Measurements from ENCODE around the gene PPIL4. TPM values are rescaled to one million over a fixed set of nuclear protein-coding genes. Genes with fewer than 3 reads are reported as not detected.

Gene PPIL4, protein sequence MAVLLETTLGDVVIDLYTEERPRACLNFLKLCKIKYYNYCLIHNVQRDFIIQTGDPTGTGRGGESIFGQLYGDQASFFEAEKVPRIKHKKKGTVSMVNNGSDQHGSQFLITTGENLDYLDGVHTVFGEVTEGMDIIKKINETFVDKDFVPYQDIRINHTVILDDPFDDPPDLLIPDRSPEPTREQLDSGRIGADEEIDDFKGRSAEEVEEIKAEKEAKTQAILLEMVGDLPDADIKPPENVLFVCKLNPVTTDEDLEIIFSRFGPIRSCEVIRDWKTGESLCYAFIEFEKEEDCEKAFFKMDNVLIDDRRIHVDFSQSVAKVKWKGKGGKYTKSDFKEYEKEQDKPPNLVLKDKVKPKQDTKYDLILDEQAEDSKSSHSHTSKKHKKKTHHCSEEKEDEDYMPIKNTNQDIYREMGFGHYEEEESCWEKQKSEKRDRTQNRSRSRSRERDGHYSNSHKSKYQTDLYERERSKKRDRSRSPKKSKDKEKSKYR
- total RNA-seq = 10 to 100 TPM; 21.9 to 29.3 TPM

DNA sequence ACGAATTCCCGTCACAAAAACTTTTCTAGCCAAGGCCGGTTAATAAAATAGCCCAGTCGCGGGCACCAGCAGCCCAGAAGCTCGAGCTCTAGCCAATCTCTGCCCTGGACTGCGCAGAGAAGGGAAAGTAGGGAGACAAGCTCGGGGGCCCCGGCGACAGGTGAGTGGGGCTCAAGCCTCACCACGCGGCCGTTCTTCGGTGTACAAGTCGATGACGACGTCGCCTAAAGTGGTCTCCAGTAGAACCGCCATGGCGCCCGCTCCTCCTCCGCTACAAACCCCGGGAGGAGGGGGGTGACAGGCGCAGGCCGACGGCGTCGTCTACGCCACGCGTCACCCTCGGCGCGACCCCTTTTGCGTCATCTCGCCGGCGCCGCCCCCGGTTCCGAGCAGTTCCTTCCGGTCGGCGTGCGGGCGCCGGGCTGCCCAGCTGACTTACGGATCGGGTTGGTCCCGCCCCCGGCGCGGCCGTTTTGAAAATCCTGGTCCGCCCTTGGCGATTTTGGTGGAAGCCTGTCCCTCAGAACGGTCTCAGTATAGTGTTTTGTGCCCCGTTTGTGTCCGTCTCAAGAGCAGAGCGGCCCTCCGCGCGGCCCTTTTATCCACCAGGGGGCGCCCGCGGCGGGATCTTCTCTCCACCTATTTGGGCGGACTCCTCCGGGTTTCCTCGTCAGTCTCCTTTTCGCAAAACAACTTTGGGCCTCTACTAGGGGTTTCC, at the start of gene PPIL4:
Gene PPIL4 (minus strand): TSS at position 290 of the 718 bp plus-strand sequence. CDS start 38 bp downstream, at position 252.
- Mint-ChIP-seq H3K9me3 (no peaks in the 10 kb centered on the region), H3K27ac (peak within 1 kb of the TSS; percentile 100), H3K36me3 (peaks cover 8 to 19% of the 10 kb centered on the region in 2 donors)
- DNase-seq (ENCODE audit: low spot score in 2 of 2) = peak; percentile 96
- ATAC-seq = peak; percentile 96 to 97

DNA sequence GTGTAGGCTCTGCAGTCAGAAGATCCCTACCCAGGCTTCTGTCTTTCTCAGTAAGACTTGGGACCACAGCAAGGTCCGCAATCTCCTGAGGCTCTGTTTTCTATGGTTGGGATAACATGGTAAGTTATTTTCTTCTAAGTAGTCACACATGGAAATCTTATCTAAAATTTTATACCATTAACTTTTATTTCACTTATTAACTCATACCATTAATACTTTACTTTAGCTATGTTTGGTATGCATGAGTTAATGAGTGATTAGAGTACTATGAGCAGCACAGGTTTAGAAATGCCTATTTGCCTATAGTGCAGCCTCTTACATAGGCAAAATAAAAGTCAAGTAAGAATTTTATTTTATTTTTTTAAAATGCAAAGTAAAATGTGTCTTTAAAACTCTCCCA, 47.6 kb upstream of the PPIL4 start:
- Mint-ChIP-seq H3K36me3 (peaks cover 0 to 7% of the 10 kb centered on the region in 2 donors), H3K9me3 (no peaks in the 10 kb centered on the region), H3K27ac (no peak overlapping the region)
- no peak for ATAC-seq
- DNase-seq (ENCODE audit: low spot score in 2 of 2) = no peak

DNA sequence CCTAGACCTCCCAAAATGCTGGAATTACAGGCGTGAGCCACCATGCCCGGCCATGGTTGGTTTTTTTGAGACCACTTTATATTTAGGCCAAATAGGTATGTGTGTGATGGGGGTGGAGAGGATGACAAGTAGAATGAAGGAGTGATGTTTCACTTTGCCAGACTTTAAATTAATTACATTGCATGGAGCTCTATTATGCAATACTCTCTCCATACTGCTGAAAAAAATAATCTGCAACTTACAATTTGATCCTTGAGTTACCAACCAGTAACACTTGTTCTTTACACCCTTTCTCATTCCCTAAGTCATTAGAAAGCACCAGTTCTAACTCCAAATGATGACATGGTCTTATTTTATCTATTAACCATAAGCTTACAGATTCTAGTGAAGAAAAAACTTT, 47.1 kb upstream of the PPIL4 start:
- Mint-ChIP-seq H3K9me3 (no peaks in the 10 kb centered on the region), H3K27ac (peak overlapping the region in 1 of 2 donors; percentile 60), H3K36me3 (peaks cover 0 to 6% of the 10 kb centered on the region in 2 donors)
- ATAC-seq = no peak
- no peak for DNase-seq (ENCODE audit: low spot score in 2 of 2)

- no peaks in the 10 kb centered on the region for H3K36me3 Mint-ChIP-seq
- ATAC-seq (no peak), DNase-seq (ENCODE audit: low spot score in 2 of 2) (no peak)
- H3K9me3 Mint-ChIP-seq = no peaks in the 10 kb centered on the region
- peak overlapping the region in 1 of 2 donors; percentile 23 for H3K27ac Mint-ChIP-seq
These were observed 40.3 kb upstream of the PPIL4 start for GRCh38 chr6:149586149-149586548.

GRCh38 chr6:149581349-149581748, 35.5 kb upstream of the PPIL4 start:
- no peak for ATAC-seq

GRCh38 chr6:149580880-149581279, 35.0 kb upstream of the PPIL4 start:
- Mint-ChIP-seq H3K9me3 (no peaks in the 10 kb centered on the region), H3K27ac (no peak overlapping the region), H3K36me3 (no peaks in the 10 kb centered on the region)
- ATAC-seq = no peak
- no peak for DNase-seq (ENCODE audit: low spot score in 2 of 2)

More at GRCh38 chr6:149581349-149581748, 35.5 kb upstream of the PPIL4 start:
- H3K27ac Mint-ChIP-seq = peak overlapping the region in 1 of 2 donors; percentile 15
- DNase-seq (ENCODE audit: low spot score in 2 of 2) = no peak
- no peaks in the 10 kb centered on the region for H3K36me3 Mint-ChIP-seq
- no peaks in the 10 kb centered on the region for H3K9me3 Mint-ChIP-seq

- H3K9me3 Mint-ChIP-seq = no peaks in the 10 kb centered on the region
- H3K36me3 Mint-ChIP-seq = peaks cover 0 to 7% of the 10 kb centered on the region in 2 donors
- ATAC-seq (no peak), DNase-seq (ENCODE audit: low spot score in 2 of 2) (no peak)
- no peak overlapping the region for H3K27ac Mint-ChIP-seq
These were observed 22.2 kb upstream of the PPIL4 start for GRCh38 chr6:149567945-149568585.

DNA sequence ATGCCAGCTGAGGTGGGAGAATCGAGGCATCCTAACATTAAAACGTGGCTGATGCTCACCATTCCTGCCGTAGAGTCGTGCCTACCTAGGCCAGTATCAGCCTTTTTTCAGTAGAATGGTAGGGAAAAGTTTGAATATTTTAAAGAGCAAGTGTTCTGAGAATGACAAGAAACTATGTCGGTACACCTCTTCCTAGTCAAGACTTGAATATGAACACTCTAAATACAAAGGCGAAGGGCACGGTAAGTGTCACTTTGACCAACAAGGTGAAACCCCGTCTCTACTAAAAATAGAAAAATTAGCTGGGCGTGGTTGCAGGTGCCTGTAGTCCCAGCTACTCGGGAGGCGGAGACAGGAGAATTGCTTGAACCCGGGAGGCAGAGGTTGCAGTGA, 21.3 kb upstream of the PPIL4 start:
- H3K27ac Mint-ChIP-seq = peak overlapping the region in 1 of 2 donors; percentile 90
- DNase-seq (ENCODE audit: low spot score in 2 of 2) = no peak
- H3K36me3 Mint-ChIP-seq = peaks cover 0 to 7% of the 10 kb centered on the region in 2 donors
- no peaks in the 10 kb centered on the region for H3K9me3 Mint-ChIP-seq
- no peak for ATAC-seq

- DNase-seq (ENCODE audit: low spot score in 2 of 2) (no peak), ATAC-seq (peak; percentile 23 to 27)
- H3K36me3 Mint-ChIP-seq = peaks cover 0 to 7% of the 10 kb centered on the region in 2 donors
- peak overlapping the region; percentile 84 to 90 for H3K27ac Mint-ChIP-seq
- no peaks in the 10 kb centered on the region for H3K9me3 Mint-ChIP-seq
These were observed 20.8 kb upstream of the PPIL4 start for GRCh38 chr6:149566410-149567193.

- H3K27ac Mint-ChIP-seq = peak within 1 kb of the TSS; percentile 90 to 97
- peak; percentile 83 to 89 for ATAC-seq
- peak; percentile 97 to 99 for DNase-seq (ENCODE audit: low spot score in 2 of 2)
- H3K9me3 Mint-ChIP-seq = no peaks in the 10 kb centered on the region
- peaks cover 0 to 7% of the 10 kb centered on the region in 2 donors for H3K36me3 Mint-ChIP-seq
These were observed 19.9 kb upstream of the PPIL4 start, which contains the start of gene GINM1 for GRCh38 chr6:149565527-149566409. Gene GINM1 (plus strand): TSS chr6:149566375. CDS start chr6:149566415, 40 bp downstream.

- H3K36me3 Mint-ChIP-seq = peaks cover 0 to 7% of the 10 kb centered on the region in 2 donors
These were observed 18.1 kb upstream of the PPIL4 start for GRCh38 chr6:149563928-149564325.

DNA sequence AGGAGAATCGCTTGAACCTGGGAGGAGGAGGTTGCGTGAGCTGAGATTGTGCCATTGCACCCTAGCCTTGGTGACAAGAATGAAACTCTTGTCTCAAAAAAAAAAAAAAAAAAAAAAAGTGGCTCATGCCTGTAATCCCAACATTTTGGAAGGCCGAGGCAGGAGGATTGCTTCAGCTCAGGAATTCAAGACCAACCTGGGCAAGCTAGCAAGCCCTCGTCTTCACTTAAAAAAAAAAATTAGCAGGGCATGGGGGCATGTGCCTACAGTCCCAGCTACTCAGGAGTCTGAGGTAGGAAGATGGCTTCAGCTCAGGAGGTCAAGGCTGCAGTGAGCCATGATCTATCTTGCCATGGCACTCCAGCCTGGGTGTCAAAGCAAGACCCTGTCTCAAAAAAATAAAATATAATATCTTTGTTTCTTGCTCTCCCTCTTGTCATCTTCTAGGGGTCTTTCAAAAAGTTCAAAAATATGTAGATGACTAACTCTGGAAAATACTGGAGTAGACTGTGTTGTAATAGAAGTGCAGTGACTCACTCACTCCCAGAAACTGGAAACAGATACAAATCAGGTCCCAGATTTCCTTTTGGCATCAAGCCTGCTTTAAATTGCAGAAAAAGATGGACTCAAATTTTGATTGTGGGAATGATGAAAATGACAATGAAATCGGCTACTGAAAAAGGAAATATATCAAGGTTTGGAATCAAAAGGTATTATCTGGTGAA, 17.5 kb upstream of the PPIL4 start:
- no peak overlapping the region for H3K27ac Mint-ChIP-seq
- H3K36me3 Mint-ChIP-seq = peaks cover 0 to 7% of the 10 kb centered on the region in 2 donors
- ATAC-seq = no peak
- H3K9me3 Mint-ChIP-seq = no peaks in the 10 kb centered on the region
- no peak for DNase-seq (ENCODE audit: low spot score in 2 of 2)

More at GRCh38 chr6:149563928-149564325, 18.1 kb upstream of the PPIL4 start:
- Mint-ChIP-seq H3K27ac (no peak overlapping the region), H3K9me3 (no peaks in the 10 kb centered on the region)
- ATAC-seq (no peak), DNase-seq (ENCODE audit: low spot score in 2 of 2) (no peak)

DNA sequence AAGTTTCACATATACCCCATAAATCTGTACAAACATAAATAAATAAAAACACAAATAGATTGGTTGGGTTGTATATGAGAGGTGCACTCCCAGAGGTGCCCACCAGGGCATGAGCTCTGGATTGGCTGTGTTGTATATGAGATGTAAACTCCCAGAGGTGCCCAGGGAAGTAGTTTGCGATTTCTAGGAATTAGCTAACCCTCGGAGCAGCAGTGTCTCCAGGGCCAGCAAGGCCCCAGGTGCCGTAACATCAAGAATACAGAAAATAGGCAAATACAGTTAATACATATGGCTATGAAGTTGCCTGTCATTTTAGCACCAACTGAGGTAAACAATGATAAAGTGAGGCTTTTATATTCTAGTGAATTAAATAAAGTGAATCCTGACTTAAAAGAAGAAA, 14.9 kb upstream of the PPIL4 start:
- no peak overlapping the region for H3K27ac Mint-ChIP-seq
- no peak for ATAC-seq
- peak in 1 of 2 donors; percentile 30 for DNase-seq (ENCODE audit: low spot score in 2 of 2)
- no peaks in the 10 kb centered on the region for H3K9me3 Mint-ChIP-seq
- H3K36me3 Mint-ChIP-seq = no peaks in the 10 kb centered on the region

GRCh38 chr6:149559389-149559788, 13.5 kb upstream of the PPIL4 start:
- ATAC-seq = no peak

DNA sequence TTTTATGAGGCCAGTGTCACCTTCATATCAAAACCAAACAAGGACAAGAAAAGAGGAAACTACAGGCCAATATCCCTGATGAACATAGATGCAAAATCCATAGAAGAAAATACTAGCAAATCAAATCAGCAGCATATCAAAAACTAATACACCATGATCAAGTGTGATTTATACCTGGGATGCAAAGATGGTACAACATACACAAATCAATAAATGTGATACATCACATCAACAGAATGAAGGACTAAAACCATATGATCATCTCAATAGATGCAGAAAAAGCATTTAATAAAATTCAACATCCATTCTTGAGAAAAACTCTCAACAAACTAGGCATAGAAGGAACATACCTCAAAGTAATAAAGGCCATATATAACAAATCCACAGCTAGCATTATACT, 12.2 kb upstream of the PPIL4 start:
- Mint-ChIP-seq H3K9me3 (no peaks in the 10 kb centered on the region), H3K36me3 (no peaks in the 10 kb centered on the region), H3K27ac (no peak overlapping the region)
- no peak for DNase-seq (ENCODE audit: low spot score in 2 of 2)
- ATAC-seq = no peak

More at GRCh38 chr6:149559389-149559788, 13.5 kb upstream of the PPIL4 start:
- Mint-ChIP-seq H3K36me3 (no peaks in the 10 kb centered on the region), H3K9me3 (no peaks in the 10 kb centered on the region), H3K27ac (no peak overlapping the region)
- no peak for DNase-seq (ENCODE audit: low spot score in 2 of 2)
